Tibial artery (tissue), 4 donors: Measurements from ENCODE around the gene RIOK1.

Experiments used
- DNase-seq, 2 donors: peaks; one replicate each; pipeline ENCODE4 v3.0.0-alpha.2; 2019
- H3K27ac ChIP-seq, 2 donors: fragments of 200-600 bp; sonication (generic) in 1 of 2; 1 replicate in 1 of 2; 2 replicates in 1 of 2; pipeline ENCODE4 v1.5.1; 2018 to 2019; ENCODE audit warnings: mild to moderate bottlenecking in 1 of 2
- H3K27me3 ChIP-seq, 2 donors: fragments of 200-600 bp; sonication (generic) in 1 of 2; one replicate each; pipeline versions ENCODE4 v1.5.1 to v1.6.0; 2016 to 2019
- H3K36me3 ChIP-seq, 3 donors: fragments of 200-600 bp; sonication (generic) in 2 of 3; one replicate each; pipeline ENCODE4 v1.5.1; 2016 to 2019; ENCODE audit warnings: mild to moderate bottlenecking in 2 of 3
- H3K4me1 ChIP-seq, 4 donors: fragments of 200-600 bp; sonication (generic) in 2 of 4; 1 replicate in 3 of 4; 2 replicates in 1 of 4; pipeline ENCODE4 v1.5.1; 2016 to 2019
- H3K4me3 ChIP-seq, 2 donors: fragments of 200-600 bp; sonication (generic) in 1 of 2; 1 replicate in 1 of 2; 2 replicates in 1 of 2; pipeline ENCODE4 v1.5.1; 2018 to 2019; ENCODE audit warnings: mild to moderate bottlenecking in 2 of 2
- H3K9me3 ChIP-seq, 3 donors: fragments of 200-600 bp; sonication (generic) in 1 of 3; one replicate each; pipeline ENCODE4 v1.5.1; 2016 to 2019
- intact Hi-C: fragments of 100-400 bp; cut with DNase I; formaldehyde crosslinking; loops from one replicate; pipeline ENCODE4 v1.15.0; 2023; ENCODE audit warnings: low total_unique reads
- TF ChIP-seq, protein P1 (sequence below), 2 experiments: fragments of 200-600 bp in 1 of 2; fragments of 450-650 bp in 1 of 2; IDR thresholded peaks; one replicate each; pipeline ENCODE4 v1.5.1; 2017 to 2019; ENCODE audit warnings: antibody characterized with exemption in 2 of 2, mild to moderate bottlenecking in 1 of 2, moderate library complexity in 1 of 2

RIOK1 gene

DNA sequence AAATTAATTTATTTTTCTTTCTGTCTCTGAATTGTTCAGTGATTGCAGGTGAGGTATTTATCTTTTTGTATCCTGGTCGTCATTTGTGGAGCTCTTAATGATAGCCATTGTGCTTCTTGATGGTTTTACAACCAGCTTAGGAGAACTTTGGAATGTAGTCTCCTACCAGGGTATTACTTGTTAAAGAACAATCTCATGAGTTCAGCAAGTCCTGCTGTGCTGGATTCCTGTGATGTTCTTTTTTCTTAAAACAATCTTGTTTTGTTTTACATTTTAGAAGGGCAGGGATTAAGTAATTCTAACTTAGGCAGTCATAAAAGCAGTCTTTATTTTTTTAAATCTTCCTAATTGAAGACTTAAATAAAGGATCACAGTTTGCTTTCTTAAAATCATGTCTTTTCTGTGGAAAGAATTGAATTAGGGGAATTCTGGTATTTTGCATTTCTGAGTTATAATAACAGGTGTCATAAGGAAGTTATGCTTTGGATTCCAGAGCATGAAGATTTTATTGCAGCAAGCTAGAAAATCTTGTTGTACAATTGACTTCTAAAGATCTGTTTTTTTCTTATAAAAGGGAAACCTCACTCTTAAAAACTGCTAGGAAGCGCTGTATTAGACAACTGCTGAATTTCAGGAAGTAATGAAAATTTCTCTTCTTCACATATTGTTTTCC, 23.7 kb downstream of the RIOK1 start:
- H3K4me1 ChIP-seq = no peaks in the 10 kb centered on the region
- intact Hi-C loops = no loop called here
- no peaks in the 10 kb centered on the region for H3K27me3 ChIP-seq
- H3K36me3 ChIP-seq = peaks cover 78 to 98% (median 84%) of the 10 kb centered on the region in 3 donors
- H3K9me3 ChIP-seq = no peaks in the 10 kb centered on the region
- no peak overlapping the region for H3K4me3 ChIP-seq
- no peak overlapping the region for H3K27ac ChIP-seq
- DNase-seq = no peak
- TF ChIP-seq, protein P1, sequence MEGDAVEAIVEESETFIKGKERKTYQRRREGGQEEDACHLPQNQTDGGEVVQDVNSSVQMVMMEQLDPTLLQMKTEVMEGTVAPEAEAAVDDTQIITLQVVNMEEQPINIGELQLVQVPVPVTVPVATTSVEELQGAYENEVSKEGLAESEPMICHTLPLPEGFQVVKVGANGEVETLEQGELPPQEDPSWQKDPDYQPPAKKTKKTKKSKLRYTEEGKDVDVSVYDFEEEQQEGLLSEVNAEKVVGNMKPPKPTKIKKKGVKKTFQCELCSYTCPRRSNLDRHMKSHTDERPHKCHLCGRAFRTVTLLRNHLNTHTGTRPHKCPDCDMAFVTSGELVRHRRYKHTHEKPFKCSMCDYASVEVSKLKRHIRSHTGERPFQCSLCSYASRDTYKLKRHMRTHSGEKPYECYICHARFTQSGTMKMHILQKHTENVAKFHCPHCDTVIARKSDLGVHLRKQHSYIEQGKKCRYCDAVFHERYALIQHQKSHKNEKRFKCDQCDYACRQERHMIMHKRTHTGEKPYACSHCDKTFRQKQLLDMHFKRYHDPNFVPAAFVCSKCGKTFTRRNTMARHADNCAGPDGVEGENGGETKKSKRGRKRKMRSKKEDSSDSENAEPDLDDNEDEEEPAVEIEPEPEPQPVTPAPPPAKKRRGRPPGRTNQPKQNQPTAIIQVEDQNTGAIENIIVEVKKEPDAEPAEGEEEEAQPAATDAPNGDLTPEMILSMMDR (IDR thresholded peaks at IDR 0.05) = no peak

DNA sequence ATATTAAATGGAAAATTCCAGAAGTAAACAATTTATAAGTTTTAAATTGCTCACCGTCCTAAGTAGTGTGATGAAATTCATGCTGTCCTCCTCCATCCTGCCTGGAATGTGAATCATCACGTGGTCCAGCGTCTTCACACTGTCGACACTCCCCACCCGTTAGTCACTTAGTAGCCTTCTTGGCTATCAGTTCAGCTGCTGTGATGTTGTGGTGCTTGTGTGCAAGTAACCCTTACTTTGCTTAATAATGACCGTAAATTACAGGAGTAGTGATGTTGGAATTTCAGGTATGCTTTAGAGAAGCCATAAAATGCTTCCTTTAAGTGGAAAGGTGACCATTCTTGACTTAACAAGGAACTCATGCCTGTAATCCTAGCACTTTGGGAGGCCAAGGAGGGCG, 25.2 kb downstream of the RIOK1 start:
- Histone ChIP-seq H3K27ac (no peak overlapping the region), H3K27me3 (no peaks in the 10 kb centered on the region), H3K36me3 (peaks cover 69 to 95% (median 72%) of the 10 kb centered on the region in 3 donors), H3K4me1 (no peaks in the 10 kb centered on the region), H3K4me3 (no peak overlapping the region), H3K9me3 (no peaks in the 10 kb centered on the region)
- intact Hi-C loops = no loop called here
- no peak for DNase-seq
- TF ChIP-seq, protein P1 (IDR thresholded peaks at IDR 0.05) = no peak

DNA sequence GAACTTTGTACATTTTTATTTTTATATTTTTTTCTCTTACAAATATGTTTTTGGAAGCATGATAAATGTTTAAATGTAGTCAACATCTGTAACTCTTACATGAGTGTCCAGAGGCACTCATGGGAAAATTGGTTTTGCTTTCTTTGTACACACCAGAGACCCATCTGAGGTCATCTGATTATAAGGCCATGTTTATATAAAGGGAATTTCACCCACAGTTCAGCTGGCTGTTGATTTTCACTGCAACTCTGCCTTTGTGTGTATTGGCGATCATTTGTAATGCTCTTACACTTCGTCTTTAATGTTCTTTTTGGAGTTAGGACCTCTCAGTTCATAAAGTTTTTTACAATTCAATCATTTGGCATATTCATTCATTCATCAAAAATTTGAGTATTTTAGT, 28.1 kb downstream of the RIOK1 start:
- intact Hi-C loops = no loop called here
- H3K27ac ChIP-seq = no peak overlapping the region

DNA sequence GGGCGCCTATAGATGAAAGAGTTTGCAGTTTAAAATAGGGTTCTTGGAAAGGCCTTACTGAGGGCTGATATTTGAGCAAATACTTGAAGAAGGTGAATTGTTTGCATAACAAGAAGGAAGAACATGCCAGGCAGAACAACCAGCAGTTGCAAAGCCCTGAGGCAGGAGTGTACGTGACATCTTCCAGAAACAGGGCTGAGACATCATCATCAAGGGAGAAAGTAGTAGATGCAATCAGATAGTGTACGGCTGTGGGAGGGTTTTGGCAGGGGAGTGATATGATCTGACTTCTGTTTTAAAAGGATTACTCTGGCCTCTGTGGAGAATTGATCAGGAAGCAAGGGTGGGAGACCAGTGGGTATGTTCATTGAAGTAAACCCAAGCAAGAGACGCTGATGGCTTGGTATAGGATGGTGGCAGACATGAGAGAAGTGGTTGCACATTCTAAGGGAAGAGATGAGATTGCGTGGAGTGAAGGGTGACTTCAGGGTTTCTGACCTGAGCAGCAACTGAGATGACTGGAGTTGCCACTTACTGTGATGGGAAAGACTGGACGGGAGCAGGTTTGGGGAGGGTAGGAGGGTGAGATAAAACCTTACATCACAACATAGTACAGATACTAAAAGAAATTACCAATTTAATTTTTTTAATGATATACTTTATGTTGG, 28.8 kb downstream of the RIOK1 start:
- no peak for DNase-seq
- Histone ChIP-seq H3K4me1 (no peaks in the 10 kb centered on the region), H3K27ac (no peak overlapping the region), H3K9me3 (no peaks in the 10 kb centered on the region), H3K4me3 (no peak overlapping the region), H3K27me3 (no peaks in the 10 kb centered on the region), H3K36me3 (peaks cover 36 to 65% (median 42%) of the 10 kb centered on the region in 3 donors)
- intact Hi-C loops = no loop called here
- TF ChIP-seq, protein P1 (IDR thresholded peaks at IDR 0.05) = no peak

More for the DNA sequence above, 28.1 kb downstream of the RIOK1 start:
- Histone ChIP-seq H3K4me1 (no peaks in the 10 kb centered on the region), H3K9me3 (no peaks in the 10 kb centered on the region), H3K4me3 (no peak overlapping the region), H3K36me3 (peaks cover 42 to 71% (median 43%) of the 10 kb centered on the region in 3 donors), H3K27me3 (no peaks in the 10 kb centered on the region)
- TF ChIP-seq, protein P1 (IDR thresholded peaks at IDR 0.05) = no peak
- no peak for DNase-seq

DNA sequence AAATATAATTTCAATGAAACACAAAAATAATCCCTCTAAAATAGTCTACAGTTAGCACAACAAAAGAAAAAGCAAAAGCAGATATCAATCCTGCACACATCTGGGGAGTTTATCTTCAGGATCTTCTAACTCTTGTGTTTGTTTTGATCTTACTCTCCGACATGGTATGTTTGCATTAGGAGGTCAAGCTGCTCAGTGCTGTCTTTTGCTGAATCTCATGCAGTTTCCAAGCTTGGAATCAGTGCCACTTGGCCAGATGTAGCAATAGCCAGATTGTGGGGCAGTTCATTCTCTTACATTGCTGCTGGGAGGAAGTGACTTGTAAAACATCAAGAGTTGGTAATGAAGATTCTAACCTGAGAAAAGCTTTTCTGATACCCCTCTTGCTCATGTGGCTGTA, 29.5 kb downstream of the RIOK1 start:
- intact Hi-C loops = no loop called here
- TF ChIP-seq, protein P1 (IDR thresholded peaks at IDR 0.05) = no peak

More for the DNA sequence above, 29.5 kb downstream of the RIOK1 start:
- H3K4me3 ChIP-seq = no peak overlapping the region
- H3K27me3 ChIP-seq = no peaks in the 10 kb centered on the region
- H3K9me3 ChIP-seq = no peaks in the 10 kb centered on the region
- no peak for DNase-seq
- H3K4me1 ChIP-seq = no peaks in the 10 kb centered on the region
- H3K27ac ChIP-seq = no peak overlapping the region
- peaks cover 34 to 58% (median 36%) of the 10 kb centered on the region in 3 donors for H3K36me3 ChIP-seq
